Measurements from ENCODE around the gene ARID3A.
A peak's percentile ranks its signal among the peaks of the same experiment; 100 is the strongest.

ARID3A gene

DNA sequence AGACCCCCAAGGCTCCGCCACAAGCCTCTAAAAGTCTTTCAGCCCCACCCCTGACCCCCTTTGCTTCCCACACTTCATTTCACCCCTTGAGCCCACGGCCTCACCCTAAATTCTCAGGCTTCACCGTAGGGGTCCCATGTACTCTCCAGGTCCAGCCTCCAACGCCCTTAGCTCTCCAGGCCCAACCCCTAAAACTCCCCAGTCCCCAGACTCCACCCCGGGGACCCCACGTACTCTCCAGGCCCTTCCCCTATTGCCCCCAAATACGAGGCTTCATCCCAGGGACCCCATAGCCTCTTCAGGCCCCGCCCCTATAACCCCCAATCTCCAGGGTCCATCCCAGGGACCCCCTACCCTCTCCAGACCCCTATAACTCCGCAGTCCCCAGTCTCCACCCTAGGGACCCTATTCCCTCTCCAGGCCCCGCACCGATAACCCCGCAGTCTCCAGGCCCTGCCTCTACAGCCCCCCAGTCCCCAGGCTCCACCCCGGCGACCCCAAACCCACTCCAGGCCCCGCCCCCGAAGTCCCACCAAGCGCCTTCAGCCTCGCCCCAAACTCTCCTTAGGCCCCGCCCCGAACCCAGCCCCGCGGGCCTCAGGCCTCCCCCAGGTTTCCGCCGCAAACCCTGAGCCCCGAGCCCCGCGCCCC is 33.5 kb upstream of the ARID3A start:
- no peak for DNase-seq

DNA sequence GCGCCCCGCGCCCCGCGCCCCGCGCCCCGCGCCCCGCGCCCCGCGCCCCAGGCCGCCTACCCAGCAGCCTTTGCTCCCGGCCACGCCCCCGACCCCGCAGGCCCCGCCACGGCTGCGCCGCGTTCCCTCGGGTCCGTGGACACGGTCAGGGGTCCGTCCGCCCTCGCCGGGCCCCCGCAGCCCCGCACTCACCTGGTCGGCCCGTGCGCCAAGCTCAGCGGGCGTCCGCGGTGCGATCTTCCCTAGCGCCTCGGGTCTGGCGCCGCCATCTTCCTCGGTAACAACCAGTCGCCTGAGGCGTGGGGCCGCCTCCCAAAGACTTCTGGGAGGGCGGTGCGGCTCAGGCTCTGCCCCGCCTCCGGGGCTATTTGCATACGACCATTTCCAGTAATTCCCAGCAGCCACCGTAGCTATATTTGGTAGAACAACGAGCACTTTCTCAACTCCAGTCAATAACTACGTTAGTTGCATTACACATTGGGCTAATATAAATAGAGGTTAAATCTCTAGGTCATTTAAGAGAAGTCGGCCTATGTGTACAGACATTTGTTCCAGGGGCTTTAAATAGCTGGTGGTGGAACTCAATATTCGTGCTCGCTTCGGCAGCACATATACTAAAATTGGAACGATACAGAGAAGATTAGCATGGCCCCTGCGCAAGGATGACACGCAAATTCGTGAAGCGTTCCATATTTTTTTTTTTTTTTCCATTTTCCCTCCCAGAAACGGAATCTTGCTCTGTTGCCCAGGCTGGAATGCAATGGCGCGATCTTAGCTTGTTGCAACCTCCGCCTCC is 32.7 kb upstream of the ARID3A start, which contains the start of the genes MED16 and RNU6-9:
TSS of gene MED16 (minus strand) at position 294 of the 796 bp plus-strand sequence. CDS start 2,056 bp downstream, outside the sequence.
TSS of gene RNU6-9 (plus strand) at position 591 of the 796 bp plus-strand sequence.
- peak; percentile 84 for DNase-seq

DNA sequence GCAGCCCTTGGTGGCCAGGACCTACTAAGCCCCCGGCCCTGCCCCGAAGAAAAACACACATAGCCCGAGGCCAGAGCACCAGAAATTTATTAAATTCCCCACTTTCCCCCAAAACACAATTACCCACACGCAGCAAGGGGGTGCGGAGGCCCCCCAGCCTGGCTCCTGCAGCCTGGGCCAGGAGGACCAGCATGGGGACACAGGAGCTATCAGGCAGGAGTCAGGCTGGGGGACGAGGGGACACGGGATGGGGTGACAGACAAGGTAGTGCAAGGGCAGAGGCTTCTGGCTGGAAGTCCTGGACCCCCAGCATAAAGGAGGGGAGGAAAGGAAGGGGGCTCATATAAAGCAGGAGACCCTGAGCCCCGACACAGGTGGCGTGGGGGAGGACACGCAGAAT is 29.4 kb upstream of the ARID3A start:
- DNase-seq, result no peak

DNA sequence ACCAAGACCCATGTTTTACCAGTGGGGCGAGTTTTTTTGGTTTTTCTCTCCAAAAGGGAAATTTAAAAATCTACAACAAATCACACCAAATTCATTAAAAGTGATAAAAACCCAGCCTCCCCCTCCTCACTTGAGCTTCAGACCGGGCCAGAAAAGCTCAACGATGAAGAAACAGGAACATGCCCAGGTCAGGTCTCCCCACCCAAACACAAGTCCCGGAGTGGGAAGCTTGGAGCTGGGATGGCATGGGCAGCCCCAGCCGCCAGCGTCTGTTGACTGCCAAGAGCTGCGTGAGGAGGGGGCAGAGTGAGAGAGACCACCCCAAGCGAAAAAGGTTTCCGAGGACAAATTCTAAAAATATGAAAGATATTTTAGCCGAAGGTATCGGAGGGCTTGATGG is 28.8 kb upstream of the ARID3A start:
- DNase-seq, result no peak

DNA sequence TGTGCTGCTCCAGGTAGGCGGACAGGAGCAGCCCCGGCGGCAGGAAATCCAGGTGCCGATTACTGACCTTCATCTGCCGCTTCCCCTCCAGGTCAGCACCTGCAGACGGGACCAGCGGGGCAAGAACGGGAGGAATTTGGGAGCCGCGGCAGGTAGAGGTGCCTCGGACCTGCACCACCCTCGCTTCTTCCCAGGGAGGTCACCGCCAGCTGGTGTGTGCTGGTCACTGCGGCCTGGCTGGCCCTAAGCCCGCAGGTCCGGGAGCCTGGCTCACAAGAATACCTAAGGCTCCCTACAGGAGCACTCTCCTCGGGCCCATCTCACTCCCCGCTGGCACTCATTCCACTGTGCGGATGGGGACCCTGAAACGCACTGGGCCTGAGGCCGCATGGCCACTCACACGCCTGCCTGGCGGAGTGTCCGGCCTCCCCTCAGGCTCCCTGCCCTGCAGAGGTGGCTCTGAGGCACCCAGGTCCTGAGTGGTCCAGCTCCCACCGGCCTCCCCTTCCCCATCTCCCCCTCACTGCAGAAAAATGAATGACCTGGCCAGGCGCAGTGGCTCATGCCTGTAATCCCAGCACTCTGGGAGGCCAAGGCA is 28.3 kb upstream of the ARID3A start:
- no peak for DNase-seq

DNA sequence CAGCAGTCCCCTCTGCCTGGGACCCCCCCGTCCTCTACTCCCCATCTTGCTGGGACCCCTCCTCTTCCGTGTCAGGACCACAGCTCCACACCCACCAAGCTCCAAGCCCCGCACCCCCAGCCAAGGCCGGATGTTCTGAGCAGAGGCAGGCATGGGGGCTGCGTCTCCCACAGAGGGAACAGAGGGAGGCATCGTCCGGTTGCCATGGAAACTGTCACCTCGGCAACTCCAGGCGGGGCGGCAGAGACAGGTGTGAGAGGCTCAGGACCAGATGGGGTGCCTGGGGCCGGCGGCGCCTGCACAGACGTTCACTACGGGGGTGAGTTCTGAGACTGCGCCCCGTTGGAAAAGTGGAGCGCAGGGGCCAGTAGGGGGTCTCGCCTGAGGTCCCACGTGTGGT is 27.2 kb upstream of the ARID3A start:
- no peak for DNase-seq

DNA sequence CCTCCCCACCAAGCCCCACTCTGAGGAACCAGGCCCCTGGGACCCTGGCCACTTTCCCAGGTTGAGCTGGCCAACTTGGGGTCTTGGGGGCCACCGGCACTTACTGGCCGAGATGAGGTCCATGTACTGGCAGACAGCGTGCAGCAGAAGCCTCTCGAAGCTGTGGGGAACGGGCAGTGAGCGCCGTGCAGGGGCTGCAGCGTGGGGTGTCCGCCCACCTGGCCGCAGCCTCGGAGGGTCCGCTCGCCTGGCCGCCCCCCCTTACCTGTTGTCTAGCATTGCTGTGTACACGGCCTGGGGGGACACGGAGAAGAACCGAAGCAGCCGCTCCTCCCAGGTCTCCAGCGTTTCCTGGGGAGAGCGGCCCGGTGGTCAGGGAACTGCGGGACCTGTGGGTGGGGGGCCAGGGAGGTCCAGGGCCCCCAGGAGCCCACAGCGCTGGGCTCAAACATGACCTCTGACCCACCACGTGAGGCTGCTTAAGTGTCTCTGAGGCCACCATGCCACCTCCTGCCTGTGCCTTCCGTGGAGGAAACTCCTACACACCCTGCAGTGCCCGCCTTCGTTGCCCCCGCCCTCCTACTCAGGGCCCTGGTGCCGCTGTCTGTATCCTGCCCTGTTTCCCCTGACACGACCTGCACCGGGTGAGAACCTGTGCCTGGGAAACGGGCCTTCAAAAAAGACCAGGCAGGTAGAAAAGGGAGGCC is 26.3 kb upstream of the ARID3A start:
- DNase-seq, result no peak

DNA sequence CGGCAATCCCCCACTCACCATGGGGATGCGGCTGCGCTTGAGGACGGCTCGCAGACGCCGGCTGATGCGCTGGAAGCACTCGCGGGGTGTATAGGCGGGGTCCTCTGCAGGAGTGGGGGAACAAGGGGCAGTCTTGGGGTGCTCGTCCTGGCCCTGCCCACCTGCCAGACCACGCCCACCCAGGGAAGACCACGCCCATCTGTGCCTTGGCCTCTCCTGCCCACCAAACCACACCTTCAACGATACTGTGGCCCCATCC is 25.9 kb upstream of the ARID3A start:
- DNase-seq, result no peak

DNA sequence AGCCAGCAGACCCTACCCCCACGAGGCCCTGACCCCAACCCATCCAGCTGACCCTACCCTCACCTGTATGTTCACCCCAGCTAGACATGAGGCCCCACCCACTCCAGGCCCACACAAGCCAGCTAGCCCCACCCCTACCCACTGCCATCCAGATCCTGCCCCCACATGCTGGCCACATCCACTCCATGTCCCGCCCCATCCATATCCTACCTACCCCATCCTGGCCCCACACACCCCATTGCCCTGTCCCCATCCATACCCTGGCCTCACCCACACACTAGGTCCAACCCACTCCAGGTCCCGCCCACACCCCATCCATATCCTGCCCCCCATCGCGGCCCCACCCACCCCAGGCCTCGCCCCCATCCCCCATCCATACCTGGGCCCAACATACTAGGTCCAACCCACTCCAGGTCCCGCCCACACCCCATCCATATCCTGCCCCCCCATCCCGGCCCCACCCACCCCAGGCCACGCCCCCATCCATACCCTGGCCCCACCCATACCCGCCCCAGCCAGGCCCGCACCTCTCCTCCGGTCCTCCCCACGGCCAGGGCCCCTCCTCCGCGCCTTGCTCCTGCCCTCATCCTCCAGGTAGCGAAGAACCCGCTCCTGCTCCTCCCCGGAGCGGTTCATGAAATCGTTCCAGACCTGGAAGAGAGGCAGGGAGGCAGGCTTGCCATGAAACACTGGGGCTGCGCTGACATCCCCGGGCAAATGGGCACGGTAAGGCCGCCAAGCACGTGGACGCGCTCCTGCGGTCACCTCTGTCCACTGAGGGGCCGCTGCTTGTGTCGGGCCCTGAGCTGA is 25.3 kb upstream of the ARID3A start:
- no peak for DNase-seq

DNA sequence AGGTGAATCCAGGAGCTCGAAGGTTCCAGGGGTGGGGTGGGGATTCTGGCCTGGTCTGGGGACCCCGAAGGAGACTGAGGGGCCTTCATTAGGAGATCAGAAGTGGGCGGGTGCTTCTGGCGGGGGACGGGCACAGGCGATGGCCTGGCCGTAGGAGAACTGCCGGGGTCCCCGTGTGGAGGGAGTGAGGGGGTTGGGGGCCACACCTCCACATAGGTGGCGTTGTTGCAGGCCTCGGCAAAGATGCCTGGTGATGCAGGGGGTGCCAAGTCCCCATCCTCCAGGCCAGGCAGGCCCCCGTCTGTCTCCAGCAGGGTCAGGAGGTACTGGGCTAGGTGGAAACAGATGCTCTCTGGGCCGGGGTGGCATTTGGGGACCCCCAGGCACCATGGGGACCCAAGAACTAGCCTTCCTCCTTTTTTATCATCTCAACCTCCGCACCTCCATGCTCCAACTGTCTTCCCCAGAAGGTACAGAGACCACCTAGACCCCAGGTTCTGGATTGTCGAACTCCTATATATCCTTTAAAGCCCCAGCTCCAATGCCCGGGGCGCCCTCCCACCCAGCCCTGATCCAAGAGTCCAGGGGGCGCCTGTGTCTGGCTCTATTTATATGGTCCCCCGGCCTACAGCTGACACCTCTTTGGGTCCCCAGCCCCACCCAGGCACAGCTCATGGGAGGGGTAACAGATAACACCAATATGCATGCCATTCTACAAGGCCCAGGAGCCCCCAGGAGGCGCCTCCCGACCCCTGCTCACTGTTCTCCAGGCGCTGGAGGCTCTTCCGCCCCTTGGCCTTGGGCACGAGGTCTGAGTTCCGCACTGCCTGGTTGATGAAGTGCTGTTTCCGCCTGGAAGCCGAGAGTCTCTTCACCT is 24.4 kb upstream of the ARID3A start:
- DNase-seq, result no peak

DNA sequence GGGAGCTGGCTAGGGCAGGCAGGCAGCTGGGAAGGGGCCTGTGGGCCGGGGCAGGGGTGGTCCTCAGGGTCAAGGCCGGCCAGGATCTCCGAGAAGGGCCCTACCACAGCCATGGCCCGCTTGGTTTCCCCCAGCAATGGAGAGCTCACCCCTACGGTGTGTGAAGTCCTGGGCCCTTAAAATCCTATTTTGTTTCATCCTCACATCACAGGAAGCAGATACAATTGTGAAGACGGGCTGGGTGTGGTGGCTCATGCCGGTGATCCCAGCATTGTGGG is 23.8 kb upstream of the ARID3A start:
- no peak for DNase-seq

DNA sequence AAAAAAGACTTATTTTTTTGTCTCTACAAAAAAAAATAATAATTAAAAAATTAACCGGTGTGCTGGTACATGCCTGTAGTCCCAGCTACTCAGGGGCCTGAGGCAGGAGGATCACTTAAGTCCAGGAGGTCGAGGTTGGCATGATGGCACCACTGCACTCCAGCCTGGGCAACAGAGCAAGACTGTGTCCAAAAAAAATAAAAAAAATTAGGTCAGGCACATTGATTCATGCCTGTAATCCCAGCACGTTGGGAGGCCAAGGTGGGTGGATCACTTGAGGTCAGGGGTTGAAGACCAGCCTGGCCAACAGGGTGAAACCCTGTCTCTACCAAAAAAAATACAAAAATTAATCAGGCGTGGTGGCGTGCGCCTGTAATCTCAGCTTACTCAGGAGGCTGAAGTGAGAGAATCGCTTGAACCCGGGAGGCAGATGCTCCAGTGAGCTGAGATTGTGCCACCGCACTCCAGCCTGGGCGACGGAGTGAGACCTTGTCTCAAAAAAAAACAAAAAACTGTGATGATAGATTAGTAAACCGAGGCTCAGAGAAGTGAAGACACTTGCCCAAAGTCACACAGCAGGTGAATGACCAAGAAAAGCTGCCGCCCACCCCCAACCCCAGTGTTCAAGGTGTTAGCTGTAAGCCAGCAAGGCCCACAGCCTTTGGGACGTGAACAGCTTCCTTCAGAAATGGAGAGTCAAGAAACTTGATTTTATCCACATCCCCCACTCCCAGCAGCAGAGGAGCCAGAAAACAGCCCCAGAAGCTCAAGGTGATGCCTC is 23.2 kb upstream of the ARID3A start:
- no peak for DNase-seq

DNA sequence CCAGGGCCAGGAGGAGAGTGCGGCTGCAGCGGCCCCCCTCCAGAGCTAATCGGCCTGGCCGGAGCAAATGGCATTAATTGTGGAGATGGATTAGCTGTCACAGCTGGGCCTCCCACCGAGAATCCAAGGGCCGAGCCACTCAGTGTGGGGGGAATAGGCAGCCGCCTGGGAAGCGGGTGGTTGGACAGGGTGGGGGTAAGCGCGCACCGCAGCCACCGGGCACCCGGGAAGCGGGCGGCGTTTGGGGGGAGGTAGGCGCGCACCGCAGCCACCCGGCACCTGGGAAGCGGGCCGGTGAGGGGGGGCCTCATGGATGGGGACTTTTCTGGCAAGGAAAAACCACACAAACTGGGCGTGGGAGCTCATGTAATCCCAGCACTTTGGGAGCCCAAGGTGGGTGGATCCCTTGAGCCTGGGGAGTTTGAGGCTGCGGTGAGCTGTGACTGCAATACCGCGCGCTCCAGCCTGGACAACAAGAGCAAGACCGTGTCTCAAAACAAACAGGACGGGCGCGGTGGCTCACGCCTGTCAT is 22.5 kb upstream of the ARID3A start:
- DNase-seq, result no peak

DNA sequence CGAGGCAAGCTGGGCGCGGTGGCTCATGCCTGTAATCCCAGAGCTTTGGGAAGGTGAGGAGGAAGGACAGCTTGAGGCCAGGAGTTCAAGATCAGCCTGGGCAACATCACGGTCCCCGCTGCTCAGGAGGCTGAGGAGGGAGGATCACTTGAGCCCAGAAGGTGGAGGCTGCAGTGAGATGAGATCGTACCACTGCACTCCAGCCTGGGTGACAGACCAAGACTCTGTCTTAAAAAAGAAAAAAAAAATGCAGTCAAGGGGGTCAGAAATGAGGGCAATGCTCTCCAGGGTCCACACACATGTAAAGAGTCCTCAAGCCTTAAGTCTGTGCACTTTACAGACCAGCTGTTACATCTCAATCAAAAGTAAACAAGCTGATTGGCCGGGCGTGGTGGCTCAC is 21.3 kb upstream of the ARID3A start:
- no peak for DNase-seq

DNA sequence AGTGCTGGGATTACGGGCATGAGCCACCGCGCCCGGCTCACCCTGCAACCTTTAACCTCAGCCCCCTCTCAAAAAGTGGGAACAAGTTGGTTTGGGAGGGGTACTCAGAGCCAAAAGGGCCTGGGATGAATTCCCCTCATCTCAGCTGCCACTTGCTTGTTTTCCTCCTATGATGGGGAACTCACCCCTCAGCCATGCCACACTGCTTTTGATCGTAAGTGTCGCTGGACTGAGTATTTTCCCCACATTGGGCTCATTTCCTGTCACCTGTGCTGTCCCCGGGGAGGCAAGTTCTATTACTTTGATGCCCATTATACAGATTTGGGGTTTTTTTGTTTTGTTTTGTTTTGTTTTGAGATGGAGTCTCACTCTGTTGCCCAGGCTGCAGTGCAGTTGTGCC is 19.4 kb upstream of the ARID3A start:
- no peak for DNase-seq

DNA sequence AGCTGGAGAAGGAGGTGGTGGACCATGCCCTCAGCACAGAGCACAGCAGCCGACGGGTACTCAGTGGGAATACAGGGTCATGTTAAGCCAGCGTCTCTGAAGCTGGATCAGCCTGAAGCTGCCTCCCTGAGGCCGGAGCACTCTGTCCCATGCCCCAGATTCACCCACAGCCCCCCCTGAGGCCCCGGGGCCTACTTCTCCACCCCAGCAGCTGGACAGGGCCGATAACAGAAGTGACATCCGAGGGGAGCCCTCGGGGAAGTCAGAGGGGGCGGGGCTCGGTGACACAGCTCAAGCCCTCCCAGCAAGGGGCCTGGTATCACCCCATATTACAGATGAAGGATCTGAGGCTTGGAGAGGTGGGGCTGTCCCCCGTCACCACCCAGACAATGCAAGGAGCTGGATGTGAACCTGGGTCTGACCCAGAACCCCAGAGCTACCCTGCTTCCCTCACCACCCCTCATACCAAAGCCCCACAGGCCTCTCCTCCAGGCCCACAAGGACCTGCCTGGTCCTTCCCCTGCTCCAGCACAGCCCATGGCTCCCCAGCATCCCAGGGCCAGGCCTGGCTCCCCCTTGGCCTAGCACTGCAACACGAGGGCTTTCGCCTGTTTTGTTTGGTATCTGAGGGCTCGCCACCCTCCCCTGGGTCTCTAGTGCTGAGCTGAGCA is 18.5 kb upstream of the ARID3A start:
- no peak for DNase-seq

DNA sequence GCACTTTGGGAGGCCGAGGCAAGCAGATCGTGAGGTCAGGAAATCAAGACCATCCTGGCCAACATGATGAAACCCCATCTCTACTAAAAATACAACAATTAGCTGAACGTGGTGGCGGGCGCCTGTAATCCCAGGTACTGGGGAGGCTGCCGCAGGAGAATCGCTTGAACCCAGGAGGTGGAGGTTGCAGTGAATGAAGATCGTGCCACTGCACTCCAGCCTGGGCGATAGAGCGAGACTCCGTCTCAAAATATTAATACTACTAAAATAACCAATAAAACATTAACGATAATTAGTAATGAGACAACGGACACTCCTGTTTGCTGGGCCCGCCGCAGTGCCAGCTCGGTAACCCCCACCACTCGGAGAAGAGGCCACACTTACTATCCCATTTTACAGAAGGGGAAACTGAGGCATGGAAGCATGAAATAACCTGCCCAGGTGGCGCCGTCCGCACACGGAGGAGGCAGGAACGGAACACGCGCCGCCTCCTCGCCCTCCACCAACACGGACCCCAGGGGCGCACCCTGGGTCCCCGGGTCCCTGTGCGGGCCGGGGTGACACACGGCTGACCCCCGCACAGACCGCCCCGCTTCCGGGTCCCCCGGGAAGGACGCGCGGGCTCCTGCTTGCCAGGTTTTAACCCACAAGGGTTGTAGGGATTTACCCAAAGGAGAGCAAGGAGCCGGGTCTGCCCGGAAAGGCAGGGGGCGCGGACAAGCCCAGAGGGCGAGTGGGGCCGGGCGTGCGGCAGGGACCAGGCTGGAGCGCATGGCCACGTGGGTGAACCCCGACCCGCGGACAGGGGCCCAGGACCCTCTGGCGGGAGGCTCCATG is 14.4 kb upstream of the ARID3A start:
- DNase-seq, result no peak

DNA sequence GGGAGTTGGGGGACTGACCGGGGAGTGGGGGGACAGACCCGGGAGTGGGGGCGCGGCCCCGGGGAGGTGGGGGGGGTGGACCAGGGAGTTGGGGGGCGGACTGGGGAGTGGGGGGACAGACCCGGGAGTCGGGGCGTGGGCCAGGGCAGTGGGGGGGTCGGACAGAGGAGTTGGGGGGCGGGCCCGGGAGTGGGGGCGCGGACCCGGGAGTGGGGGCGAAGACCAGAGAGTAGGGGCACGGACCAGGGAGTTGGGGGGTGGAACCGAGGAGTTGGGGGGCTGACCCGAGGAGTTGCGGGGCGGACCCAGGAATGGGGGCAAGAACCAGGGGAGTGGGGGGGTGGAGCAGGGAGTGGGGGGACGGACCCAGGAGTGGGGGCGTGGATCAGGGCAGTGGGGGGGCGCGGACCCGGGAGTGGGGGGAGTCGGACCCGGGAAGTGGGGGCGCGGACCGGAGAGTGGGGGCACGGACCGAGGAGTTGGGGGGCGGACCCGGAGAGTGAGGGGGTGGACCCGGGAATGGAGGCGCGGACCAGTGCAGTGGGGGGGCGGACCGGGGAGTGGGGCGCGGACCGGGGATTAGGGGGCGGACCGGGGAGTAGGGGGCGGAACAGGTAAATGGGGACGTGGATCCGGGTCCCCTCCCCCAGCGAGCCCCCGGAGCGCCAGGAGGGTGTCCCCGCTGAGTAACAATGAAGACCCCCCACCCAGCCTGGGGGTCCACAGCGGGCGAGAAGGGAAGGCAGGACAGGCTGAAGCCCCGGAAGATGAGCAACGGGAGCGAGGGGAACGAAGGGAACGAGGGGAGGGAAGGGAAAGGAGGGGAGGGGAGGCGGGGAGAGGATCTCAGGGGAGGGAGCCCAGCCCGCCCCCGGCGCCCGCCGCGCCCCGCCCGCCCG is 13.4 kb upstream of the ARID3A start:
- DNase-seq, result no peak
